ENCODE measurements around the gene MTARC1. TPM values are rescaled to one million over a fixed set of nuclear protein-coding genes. Genes with fewer than 3 reads are reported as not detected.

The MTARC1 gene
- total and polyA plus RNA-seq, 7 donors = 1.7 to 6.4 (median 3.4) TPM

DNA sequence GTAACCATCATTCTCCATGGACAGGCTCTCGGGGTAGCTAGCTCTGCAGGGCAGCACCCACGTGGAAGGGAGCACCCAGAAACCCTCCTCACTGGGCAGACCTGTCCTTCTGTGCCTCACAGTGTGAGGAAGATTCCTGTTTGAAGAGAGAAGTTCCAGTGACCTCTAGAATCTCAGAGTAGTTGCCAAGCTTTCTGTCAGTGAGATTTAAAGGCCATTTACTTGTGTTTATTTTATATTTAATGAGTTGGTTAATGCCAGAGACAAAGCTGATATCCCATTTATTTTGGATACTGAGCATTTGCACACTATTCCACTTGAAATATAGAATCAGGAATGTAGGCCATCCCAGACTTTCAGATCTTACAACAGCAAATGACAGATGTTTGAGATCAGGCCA, 28.7 kb downstream of the MTARC1 start:
- ATAC-seq (no peak), DNase-seq (no peak)
- H3K27me3 ChIP-seq (ENCODE audit: insufficient read depth in 3 of 3, low read length in 2 of 3) = no peaks in the 10 kb centered on the region
- H3K27ac ChIP-seq = no peak overlapping the region
- intact Hi-C loops (cut with DNase I) = no loop called here
- no peaks in the 10 kb centered on the region for H3K4me1 ChIP-seq
- WGBS, 3 donors = 83 to 97% (median 84%) methylated on average over 2 of the region's 2 CpGs
- TF ChIP-seq, protein P1, sequence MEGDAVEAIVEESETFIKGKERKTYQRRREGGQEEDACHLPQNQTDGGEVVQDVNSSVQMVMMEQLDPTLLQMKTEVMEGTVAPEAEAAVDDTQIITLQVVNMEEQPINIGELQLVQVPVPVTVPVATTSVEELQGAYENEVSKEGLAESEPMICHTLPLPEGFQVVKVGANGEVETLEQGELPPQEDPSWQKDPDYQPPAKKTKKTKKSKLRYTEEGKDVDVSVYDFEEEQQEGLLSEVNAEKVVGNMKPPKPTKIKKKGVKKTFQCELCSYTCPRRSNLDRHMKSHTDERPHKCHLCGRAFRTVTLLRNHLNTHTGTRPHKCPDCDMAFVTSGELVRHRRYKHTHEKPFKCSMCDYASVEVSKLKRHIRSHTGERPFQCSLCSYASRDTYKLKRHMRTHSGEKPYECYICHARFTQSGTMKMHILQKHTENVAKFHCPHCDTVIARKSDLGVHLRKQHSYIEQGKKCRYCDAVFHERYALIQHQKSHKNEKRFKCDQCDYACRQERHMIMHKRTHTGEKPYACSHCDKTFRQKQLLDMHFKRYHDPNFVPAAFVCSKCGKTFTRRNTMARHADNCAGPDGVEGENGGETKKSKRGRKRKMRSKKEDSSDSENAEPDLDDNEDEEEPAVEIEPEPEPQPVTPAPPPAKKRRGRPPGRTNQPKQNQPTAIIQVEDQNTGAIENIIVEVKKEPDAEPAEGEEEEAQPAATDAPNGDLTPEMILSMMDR (IDR thresholded peaks at IDR 0.05) = no peak
- H3K4me3 ChIP-seq = no peak overlapping the region
- no peaks in the 10 kb centered on the region for H3K9me3 ChIP-seq
- H3K36me3 ChIP-seq (ENCODE audit: insufficient read depth in 1 of 2, low read depth in 1 of 2) = peaks cover 0 to 14% of the 10 kb centered on the region in 2 donors

DNA sequence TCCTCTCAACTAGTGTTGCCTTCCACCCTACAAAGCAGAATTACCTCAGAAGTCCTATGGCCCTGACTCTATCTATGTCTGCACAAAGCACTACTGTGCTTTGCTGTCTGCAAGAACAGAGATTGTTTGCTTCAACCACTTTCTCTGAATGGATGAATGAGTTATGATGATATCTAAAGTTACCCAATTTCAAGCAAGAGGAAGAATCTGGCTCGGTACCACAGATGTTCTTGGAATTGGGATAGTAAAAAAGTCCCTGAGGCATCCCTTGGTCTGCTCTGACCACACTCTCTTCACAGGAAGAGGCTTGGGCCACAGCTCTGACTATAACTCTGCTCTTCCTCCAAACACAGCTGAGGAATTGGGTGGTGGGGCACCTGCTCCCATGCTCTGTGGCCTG, 31.2 kb downstream of the MTARC1 start:
- DNase-seq (no peak), ATAC-seq (peak in 3 of 4 donors; percentile 55 to 61 (median 58))
- Histone ChIP-seq H3K4me1 (no peaks in the 10 kb centered on the region), H3K27ac (no peak overlapping the region), H3K27me3 (ENCODE audit: insufficient read depth in 3 of 3, low read length in 2 of 3) (no peaks in the 10 kb centered on the region), H3K4me3 (no peak overlapping the region), H3K9me3 (no peaks in the 10 kb centered on the region), H3K36me3 (ENCODE audit: insufficient read depth in 1 of 2, low read depth in 1 of 2) (peaks cover 0 to 14% of the 10 kb centered on the region in 2 donors)
- TF ChIP-seq, protein P1 (IDR thresholded peaks at IDR 0.05) = no peak
- WGBS, 3 donors = 54 to 61% (median 54%) methylated on average over 1 of the region's 1 CpG
- intact Hi-C loops (cut with DNase I) = no loop called here

DNA sequence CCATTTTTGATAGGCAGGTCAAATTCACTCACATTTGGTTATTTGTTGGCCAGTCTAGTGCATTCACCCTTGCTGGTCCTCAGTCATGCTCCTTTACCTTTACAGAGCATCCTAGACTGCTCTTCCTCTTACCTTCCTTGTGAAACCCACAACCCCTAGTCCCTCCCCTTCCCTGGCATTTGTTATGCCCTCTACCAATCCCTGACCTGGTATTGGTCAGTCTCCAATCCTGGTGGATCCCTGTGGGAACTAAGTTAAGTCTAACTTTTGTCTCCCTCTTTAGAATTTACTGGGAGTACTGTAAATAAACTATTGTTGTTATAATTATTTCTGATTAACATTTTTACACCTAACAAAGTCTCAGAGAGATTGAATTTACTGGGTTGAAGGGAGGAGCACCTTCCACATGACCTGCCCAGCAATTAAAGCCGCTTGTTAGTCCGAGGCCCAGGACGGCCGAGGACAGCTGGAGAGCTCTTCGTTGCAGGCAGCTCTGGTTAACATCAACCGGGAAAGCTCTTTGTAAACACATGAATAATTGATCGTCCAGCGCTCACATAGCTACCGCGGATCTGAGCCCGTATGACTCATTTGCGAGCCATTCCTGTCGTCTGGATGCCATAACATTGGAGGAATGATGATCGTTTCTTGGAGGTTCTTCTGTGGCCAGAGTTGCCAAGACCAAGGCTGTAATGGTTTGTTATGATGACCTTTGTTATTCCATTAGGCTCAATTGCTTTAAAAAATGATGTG, 31.9 kb downstream of the MTARC1 start:
- DNase-seq (peak in 1 of 2 donors; percentile 40), ATAC-seq (peak; percentile 44 to 83 (median 72))
- Histone ChIP-seq H3K9me3 (no peaks in the 10 kb centered on the region), H3K4me3 (no peak overlapping the region), H3K4me1 (no peaks in the 10 kb centered on the region), H3K27me3 (ENCODE audit: insufficient read depth in 3 of 3, low read length in 2 of 3) (no peaks in the 10 kb centered on the region), H3K27ac (peak overlapping the region; percentile 15), H3K36me3 (ENCODE audit: insufficient read depth in 1 of 2, low read depth in 1 of 2) (peaks cover 0 to 14% of the 10 kb centered on the region in 2 donors)
- WGBS, 3 donors = 29 to 52% (median 45%) methylated on average over 14 of the region's 14 CpGs
- intact Hi-C loops (cut with DNase I) = no loop called here
- TF ChIP-seq, protein P1 (IDR thresholded peaks at IDR 0.05) = no peak

DNA sequence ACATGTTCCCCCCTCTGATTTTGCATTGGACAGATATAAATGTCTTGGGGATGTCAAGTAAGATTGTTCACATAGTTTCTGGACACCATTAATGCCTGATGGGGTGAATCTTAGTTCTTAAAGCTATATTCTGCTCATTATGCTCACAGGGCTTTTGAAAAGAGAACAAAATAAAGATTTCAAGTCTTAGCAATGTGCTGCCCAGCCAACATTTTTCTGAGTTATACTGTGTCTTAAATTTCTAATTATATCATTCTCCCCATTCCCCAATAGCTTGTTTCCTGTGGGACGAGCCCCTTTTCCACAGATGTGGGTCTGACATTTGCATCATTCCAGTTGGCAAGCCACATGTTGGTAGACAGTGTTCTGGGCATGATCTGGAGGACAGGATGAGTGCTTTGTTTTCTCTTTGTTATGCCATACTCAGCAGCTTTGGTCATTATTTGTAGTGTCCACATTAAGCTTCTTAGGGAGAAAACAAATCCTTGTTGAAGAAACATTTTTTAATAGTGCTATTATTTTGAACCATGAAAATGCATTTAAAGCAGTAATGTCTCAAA, 32.8 kb downstream of the MTARC1 start:
- ATAC-seq = peak in 2 of 4 donors; percentile 61 to 75
- WGBS, 3 donors = 33 to 48% (median 35%) methylated on average over 1 of the region's 1 CpG

More for the DNA sequence above, 32.8 kb downstream of the MTARC1 start:
- TF ChIP-seq, protein P1 (IDR thresholded peaks at IDR 0.05) = no peak
- no peak overlapping the region for H3K27ac ChIP-seq
- no peaks in the 10 kb centered on the region for H3K4me1 ChIP-seq
- H3K27me3 ChIP-seq (ENCODE audit: insufficient read depth in 3 of 3, low read length in 2 of 3) = no peaks in the 10 kb centered on the region
- intact Hi-C loops (cut with DNase I) = no loop called here
- H3K36me3 ChIP-seq (ENCODE audit: insufficient read depth in 1 of 2, low read depth in 1 of 2) = peaks cover 0 to 14% of the 10 kb centered on the region in 2 donors
- peak in 1 of 2 donors; percentile 30 for DNase-seq
- H3K9me3 ChIP-seq = no peaks in the 10 kb centered on the region
- no peak overlapping the region for H3K4me3 ChIP-seq
